Urinary bladder (tissue), 4 donors: Measurements from ENCODE around the gene RPS17. TPM values are rescaled to one million over a fixed set of nuclear protein-coding genes. Genes with fewer than 3 reads are reported as not detected.

ENCODE experiments used
- DNase-seq: peaks from one replicate; pipeline ENCODE4 v3.0.0-alpha.2; 2015; ENCODE audit errors: extremely low spot score
- H3K27ac ChIP-seq: one replicate; pipeline ENCODE4 v1.5.1; 2013; ENCODE audit warnings: low read depth, mild to moderate bottlenecking, moderate library complexity
- H3K36me3 ChIP-seq: one replicate; pipeline ENCODE4 v1.6.1; 2013; ENCODE audit warnings: mild to moderate bottlenecking, moderate library complexity; ENCODE audit not compliant: insufficient read depth
- H3K4me1 ChIP-seq: one replicate; pipeline ENCODE4 v1.6.1; 2013; ENCODE audit warnings: mild to moderate bottlenecking, moderate library complexity; ENCODE audit not compliant: insufficient read depth
- H3K4me3 ChIP-seq: one replicate; pipeline ENCODE4 v1.5.1; 2013; ENCODE audit warnings: low read depth, low read length
- WGBS: extraction: QIAGEN DNeasy Blood & Tissue Kit; methylation state at CpG from one replicate; pipeline ENCODE4 v1.1.7; 2013; 5-methylcytosine and 5-hydroxymethylcytosine counted together
- polyA plus RNA-seq: library from polyadenylated mRNA; stranded (reverse); fragments of 200-250 nt; gene quantifications from one replicate; pipeline ENCODE4 v1.2.3, GENCODE V29; 2013
- total RNA-seq: library from RNA; depleted of rRNA; stranded (reverse); fragments of >200 nt; gene quantifications from one replicate; pipeline ENCODE4 v1.2.3, GENCODE V29; 2014
- donor health status: healthy with polysubstance abuse.
- donor health status: healthy.

RPS17 gene
- total RNA-seq, result 2,311 TPM
- 3,193 TPM for polyA plus RNA-seq

DNA sequence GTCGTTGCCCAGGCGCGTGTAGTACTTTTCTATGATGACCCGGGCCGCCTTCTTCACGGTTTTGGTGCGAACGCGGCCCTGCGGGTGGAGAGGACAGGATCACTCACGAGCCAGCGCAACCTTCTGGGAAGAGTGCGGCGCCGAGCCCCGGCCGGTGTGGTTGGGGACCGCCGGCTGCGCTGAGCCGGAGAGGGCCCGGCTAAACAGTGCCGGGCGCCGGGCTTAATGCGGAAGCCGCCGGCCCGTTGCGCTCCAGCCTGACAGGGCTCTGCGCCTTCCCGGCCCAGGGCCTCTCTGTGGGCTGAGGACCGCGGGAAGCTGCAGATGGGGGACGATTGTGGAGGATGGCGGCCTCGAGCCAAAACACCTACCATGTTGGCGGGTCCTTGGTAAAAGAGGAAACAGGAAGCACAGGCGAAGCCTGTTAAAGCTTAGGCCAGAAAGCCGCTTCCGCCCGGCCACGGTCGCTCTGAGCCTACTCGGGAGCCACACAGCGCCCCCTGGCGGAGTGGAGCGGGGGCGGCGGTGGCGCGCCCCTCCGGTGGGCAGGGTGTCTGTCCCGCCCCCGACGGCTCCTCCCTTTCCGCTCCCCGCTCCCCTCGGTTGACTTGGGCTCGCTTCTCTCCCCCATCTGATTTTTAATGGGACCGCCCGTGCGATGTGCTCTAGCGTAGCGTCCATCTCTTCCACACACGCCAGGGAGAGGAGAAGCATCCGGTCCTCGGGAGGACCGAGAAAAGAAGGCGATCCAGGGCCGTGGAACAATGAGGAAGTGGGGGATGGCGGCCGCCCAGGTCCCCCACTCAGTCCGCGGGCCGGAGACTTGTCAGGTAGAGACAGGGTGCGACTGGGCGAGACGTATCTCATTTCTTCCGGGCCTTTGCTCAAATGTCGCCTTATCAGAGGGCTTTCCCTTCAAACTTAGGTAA lies at the start of gene RPS17:
Gene RPS17, minus strand, starts transcription at position 403 of the 929 bp plus-strand sequence. Its CDS starts 29 bp downstream, at position 374.
- WGBS, result under 1% methylated on average over 81 of the region's 81 CpGs
- H3K36me3 ChIP-seq, result peaks cover 9% of the 10 kb centered on the region
- no peaks in the 10 kb centered on the region for H3K4me1 ChIP-seq
- H3K27ac ChIP-seq, result peak within 1 kb of the TSS; percentile 94
- DNase-seq, result peak; percentile 90
- peak within 1 kb of the TSS; percentile 80 for H3K4me3 ChIP-seq

DNA sequence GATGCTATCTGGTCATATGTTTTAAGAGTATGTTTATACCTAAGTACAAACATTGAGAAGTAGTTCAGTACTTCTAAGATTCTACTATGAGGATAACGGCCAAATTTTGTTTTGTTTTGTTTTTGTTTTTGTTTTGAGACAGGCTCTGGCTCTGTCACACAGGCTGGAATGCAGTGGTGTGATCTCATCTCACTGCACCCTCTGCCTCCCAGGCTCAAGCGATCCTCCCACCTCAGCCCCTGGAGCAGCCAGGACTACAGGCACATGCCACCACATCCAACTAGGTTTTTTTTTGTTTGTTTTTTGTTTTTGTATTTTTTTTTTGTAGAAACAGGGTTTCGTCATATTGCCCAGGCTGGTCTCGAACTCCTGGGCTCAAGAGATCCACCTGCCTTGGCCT lies 47.5 kb upstream of the RPS17 start:
- WGBS, result 67% methylated on average over 4 of the region's 4 CpGs
- H3K4me1 ChIP-seq, result no peaks in the 10 kb centered on the region
- H3K36me3 ChIP-seq, result no peaks in the 10 kb centered on the region
- H3K27ac ChIP-seq, result no peak overlapping the region
- H3K4me3 ChIP-seq, result no peak overlapping the region
- no peak for DNase-seq

DNA sequence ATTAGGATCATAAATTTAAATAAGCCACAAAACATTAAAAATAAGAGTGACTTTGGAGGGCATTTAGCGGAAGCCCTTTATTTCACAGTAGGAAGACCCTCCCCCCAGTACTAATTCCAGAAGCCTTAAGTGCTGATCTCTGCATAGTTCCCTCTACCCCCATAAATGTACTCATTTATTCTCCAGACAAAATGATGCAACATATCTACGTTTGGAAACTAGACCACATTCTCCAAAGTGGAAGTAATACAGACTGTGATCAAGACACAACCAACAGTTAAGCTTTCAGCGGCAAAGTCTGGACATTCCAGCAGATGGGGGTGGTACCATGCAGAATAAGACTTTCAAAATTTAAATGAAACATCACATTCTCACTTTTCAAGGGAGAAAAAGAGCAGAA lies 44.8 kb upstream of the RPS17 start:
- no peaks in the 10 kb centered on the region for H3K4me1 ChIP-seq
- H3K4me3 ChIP-seq, result no peak overlapping the region
- no peak for DNase-seq
- no peak overlapping the region for H3K27ac ChIP-seq
- WGBS, result 36% methylated on average over 3 of the region's 3 CpGs
- H3K36me3 ChIP-seq, result no peaks in the 10 kb centered on the region

DNA sequence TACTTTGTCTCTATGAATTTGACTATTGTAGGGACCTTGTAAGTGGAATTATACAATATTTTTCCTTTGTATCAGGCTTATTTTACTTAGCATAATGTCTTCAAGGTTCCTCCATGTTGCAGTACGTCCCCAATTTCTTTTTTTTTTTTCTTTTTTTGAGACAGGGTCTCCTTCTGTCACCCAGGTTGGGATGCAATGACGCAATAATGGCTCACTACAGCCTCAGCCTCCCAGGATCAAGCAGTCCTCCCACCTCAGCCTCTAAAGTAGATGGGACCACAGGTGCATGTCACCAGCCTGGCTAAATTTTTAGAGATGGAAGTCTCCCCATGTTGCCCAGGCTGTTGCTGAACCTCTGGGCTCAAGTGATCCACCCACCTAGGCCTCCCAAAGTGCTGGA lies 40.5 kb upstream of the RPS17 start:
- no peak for DNase-seq
- no peak overlapping the region for H3K4me3 ChIP-seq
- WGBS, result 85% methylated on average over 2 of the region's 2 CpGs
- no peaks in the 10 kb centered on the region for H3K4me1 ChIP-seq
- no peaks in the 10 kb centered on the region for H3K36me3 ChIP-seq
- no peak overlapping the region for H3K27ac ChIP-seq

DNA sequence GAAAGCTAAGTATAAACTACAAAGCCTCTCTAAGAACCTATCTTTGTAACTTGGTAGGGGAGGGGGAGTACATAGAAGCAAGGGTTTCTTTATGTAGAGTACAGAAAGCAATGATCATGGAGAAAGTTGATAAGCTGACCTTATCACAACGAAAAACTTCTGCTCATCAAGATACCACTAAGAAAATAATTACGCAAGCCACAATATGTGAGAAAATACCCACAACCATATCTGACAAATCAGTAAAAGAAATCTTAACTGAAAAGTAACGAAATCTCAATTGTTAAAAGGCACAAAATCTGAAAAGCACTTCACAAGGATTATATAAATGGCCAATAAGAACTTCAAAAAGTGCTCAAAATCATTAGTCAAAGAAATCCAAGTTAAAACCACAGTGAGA lies 35.1 kb upstream of the RPS17 start:
- no peak overlapping the region for H3K4me3 ChIP-seq
- H3K36me3 ChIP-seq, result no peaks in the 10 kb centered on the region
- no peak overlapping the region for H3K27ac ChIP-seq
- no peak for DNase-seq
- WGBS, result 69% methylated on average over 3 of the region's 3 CpGs
- no peaks in the 10 kb centered on the region for H3K4me1 ChIP-seq

DNA sequence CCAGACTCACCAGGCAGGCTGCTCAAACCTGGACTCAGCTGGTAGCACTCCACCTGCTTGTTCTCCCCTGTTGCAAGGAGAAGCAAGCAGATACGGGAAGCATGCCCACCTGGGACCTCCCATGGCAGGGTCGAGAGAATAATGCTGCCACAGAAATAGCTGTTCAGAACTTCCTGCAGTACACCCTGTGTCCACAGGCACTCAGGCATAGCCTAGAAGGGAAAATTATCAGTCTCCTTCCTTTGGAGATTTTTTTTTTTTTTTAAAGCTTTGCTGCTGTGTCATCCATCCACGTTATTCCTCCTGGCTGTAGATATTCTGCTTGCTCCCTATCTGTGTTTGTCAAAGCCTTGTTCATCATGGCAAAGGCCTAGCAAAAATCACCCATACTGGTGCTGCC lies 32.7 kb upstream of the RPS17 start:
- Histone ChIP-seq H3K4me1 (no peaks in the 10 kb centered on the region), H3K27ac (no peak overlapping the region), H3K4me3 (no peak overlapping the region), H3K36me3 (no peaks in the 10 kb centered on the region)
- WGBS, result 67% methylated on average over 3 of the region's 3 CpGs
- no peak for DNase-seq

DNA sequence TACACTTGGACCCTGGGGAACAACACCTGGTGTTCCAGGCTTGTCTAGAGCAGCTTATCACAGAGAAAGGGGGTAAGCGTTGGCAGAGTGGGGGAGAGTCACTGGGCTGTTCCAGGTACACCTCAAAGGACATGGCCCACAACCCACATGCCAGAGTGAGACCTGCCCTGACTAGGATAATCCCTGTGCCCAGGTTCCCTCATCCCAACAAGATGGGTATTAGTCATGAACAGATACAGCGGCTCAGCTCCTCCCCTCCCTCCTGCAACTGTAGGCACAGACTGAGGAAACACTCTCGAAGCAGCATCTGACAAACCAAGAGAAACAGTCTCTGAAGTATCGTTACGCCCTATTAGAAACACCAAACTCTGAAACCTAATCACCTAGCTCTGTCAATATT lies 32.1 kb upstream of the RPS17 start:
- H3K4me3 ChIP-seq, result no peak overlapping the region
- H3K4me1 ChIP-seq, result no peaks in the 10 kb centered on the region
- 65% methylated on average over 5 of the region's 5 CpGs for WGBS
- H3K27ac ChIP-seq, result no peak overlapping the region
- no peak for DNase-seq
- no peaks in the 10 kb centered on the region for H3K36me3 ChIP-seq

DNA sequence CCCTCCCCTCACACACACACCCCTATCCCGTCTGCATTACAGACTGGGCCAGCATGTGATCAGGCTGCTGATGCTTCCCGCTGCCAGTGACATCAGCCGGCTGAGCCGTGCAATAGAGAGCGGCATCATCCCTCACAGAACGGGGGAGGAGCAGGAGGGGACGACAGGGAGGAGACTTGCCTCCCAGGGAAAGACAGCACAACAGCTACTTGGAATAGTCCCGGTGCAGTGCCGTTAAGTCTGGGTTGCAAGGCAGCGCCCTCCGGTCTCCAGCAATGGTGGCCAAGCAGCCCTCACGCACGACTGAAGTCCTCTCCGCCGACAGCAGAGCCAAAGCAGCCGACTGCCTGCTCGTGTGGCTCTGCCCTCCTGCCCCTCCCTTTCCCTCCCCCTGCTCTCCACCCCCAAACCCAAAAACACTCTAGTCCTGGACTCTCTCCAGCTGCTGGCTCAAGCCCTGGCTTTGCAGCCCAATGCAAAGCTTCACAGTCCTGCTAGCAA lies 31.5 kb upstream of the RPS17 start:
- Histone ChIP-seq H3K4me3 (peak overlapping the region; percentile 3), H3K27ac (peak overlapping the region; percentile 5)
- DNase-seq, result peak; percentile 26

DNA sequence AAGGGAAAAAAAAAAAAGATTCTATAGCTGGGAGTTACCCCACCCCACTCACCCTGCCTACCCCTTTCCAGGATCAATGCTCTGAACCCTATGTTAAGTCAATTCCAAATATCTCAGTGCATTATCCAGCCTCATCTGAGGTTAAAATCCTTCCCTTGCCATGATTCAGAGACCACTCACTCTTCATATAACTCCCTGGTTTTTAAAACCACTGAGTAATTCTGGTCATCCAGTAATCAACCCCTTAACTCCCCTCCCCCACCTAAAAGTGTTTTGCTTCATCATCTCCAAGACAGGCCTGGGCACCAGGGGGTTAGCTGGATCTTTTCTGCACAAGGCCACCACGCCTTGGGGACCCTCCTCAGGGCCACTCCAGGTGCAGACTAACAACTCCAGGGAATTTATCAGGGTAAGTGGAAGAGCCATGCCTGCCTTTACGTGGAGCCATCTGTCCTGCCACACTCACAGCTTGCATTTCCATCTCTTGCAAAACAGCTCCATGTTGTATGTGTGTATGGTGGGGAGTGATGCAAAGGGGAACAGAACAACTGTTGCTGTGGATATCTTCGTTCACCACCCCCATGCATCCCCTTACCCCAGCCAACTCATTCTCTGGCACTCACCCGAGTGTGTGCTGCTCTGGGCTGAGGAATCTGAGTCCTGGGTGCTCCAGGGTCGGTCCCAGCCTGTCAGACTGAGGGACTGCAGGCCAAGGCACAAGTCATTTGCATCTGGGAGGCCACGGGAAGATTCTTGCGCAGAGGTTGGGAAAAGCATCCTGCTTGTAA lies 30.7 kb upstream of the RPS17 start:
- no peak for DNase-seq
- no peak overlapping the region for H3K4me3 ChIP-seq
- H3K27ac ChIP-seq, result no peak overlapping the region
- WGBS, result 38% methylated on average over 7 of the region's 7 CpGs
- H3K4me1 ChIP-seq, result no peaks in the 10 kb centered on the region
- no peaks in the 10 kb centered on the region for H3K36me3 ChIP-seq

More for the DNA sequence above, 31.5 kb upstream of the RPS17 start:
- Histone ChIP-seq H3K36me3 (no peaks in the 10 kb centered on the region), H3K4me1 (no peaks in the 10 kb centered on the region)
- WGBS, result under 1% methylated on average over 17 of the region's 17 CpGs

DNA sequence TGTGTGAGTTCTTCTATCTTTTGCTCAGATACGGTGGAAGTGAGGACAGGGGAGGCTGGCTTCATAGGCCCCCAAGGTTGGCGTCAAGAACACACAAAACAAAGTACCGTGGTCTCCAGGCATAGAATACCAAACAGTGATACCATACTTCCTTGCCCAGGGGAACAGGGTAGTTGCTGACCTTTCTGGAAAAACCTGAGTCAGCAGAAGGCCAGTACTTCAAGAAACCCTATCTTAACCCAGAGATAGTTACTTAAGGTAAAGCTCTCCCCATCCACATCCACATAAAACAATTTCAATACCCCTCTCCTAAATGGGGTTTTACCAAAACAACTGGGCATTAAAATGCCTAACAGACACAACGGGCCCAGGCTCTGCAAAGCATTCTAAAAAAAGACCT lies 29.6 kb upstream of the RPS17 start:
- Histone ChIP-seq H3K36me3 (no peaks in the 10 kb centered on the region), H3K27ac (no peak overlapping the region), H3K4me3 (no peak overlapping the region), H3K4me1 (no peaks in the 10 kb centered on the region)
- no peak for DNase-seq
- WGBS, result 93% methylated on average over 4 of the region's 4 CpGs

DNA sequence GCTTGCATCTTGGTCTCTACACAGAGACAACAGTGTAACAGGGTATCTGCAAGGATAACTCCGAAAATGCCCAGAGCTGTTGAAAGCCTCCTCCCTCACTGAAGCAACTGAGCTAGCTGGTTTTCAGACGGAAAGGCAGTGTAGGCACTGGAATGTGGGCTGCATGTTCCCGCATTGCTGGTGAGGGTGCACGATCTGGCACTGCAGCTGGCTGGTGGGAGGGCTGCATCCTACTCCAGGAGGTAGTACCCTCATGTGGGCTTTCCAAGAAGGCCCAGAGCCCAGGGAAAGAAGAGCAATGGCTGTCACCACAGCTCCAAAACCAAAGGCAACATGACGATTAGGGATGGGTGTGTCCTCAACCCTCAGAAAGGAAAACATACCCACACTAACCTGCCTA lies 28.7 kb upstream of the RPS17 start:
- Histone ChIP-seq H3K36me3 (no peaks in the 10 kb centered on the region), H3K27ac (no peak overlapping the region), H3K4me1 (no peaks in the 10 kb centered on the region), H3K4me3 (no peak overlapping the region)
- WGBS, result 84% methylated on average over 5 of the region's 5 CpGs
- no peak for DNase-seq

DNA sequence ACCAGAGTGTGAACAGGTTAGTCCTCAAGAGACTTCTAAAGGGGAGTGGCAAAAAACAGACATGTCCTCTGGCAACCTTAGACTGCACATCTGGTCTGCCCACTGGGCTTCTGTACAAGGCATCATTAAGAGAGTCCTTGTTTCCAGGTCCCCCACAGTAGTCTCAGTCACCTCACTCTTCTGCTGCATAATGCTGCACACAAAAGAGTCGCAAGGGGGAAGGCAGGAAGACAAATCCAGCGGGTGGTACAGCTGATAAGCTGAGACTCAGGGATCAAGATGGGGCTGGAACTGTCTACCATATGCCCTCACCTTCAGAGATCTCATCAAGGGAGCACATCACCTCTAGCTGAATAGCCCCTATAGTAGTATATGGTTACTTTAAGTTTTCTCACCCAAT lies 27.4 kb upstream of the RPS17 start:
- H3K36me3 ChIP-seq, result no peaks in the 10 kb centered on the region
- H3K27ac ChIP-seq, result no peak overlapping the region
- no peaks in the 10 kb centered on the region for H3K4me1 ChIP-seq
- no peak for DNase-seq
- WGBS, result 76% methylated on average over 2 of the region's 2 CpGs
- no peak overlapping the region for H3K4me3 ChIP-seq

DNA sequence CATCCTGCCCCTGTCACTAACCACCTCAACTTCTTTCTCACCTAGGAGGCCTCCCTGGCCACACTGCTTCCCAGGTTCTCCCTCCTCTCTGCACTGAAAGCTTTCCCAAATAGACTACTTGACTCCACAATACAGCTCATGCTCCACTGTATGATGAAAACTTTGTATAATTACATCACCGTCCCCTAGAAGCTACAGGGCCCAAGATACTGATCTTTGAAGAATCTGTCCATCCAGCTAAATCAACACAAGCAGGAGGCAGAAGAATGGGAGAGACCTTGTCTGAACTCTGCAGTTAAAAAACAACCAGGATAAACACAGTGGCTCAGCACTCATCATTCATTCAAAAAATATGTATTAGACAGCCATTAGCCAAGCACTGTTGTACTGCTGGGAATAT lies 26.4 kb upstream of the RPS17 start:
- no peak overlapping the region for H3K4me3 ChIP-seq
- no peak overlapping the region for H3K27ac ChIP-seq
- WGBS, result 80% methylated on average over 1 of the region's 1 CpG
- DNase-seq, result no peak
- no peaks in the 10 kb centered on the region for H3K4me1 ChIP-seq
- no peaks in the 10 kb centered on the region for H3K36me3 ChIP-seq

DNA sequence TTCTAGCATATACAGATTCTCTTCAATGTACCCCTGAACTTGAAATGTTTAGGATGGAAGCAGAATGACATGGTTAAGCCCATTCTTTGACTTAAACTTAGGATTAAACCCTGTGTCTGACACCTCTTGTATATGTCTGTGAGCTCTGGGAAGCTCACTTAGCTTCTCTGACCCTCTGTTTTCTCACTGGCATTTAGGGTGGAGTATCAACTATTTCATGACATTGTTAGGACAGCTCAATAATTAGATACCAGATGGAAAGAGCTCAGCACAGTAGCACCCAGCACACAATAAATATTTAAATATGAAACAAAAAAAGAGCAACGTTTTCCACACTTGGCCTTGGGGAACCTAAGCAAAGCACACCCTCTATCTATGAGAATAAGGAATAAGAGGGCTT lies 18.2 kb upstream of the RPS17 start:
- H3K36me3 ChIP-seq, result no peaks in the 10 kb centered on the region
- no peak for DNase-seq
- 52% methylated on average over 1 of the region's 1 CpG for WGBS
- no peaks in the 10 kb centered on the region for H3K4me1 ChIP-seq
- H3K4me3 ChIP-seq, result no peak overlapping the region
- no peak overlapping the region for H3K27ac ChIP-seq
